WTC11 (cell line): ENCODE data around the gene IL17RA. TPM values are rescaled to one million over a fixed set of nuclear protein-coding genes. Genes with fewer than 3 reads are reported as not detected.

Source experiments
- ATAC-seq: fragments of 200-7000 bp; cut with Tn5 transposase; 2 replicates; pipeline ENCODE4 v1.10.0; 2021; ENCODE audit warnings: mild to moderate bottlenecking, moderate library complexity
- CTCF ChIA-PET: fragments of 300-600 bp; sonication (Branson Sonifier 250); formaldehyde crosslinking; loops from one replicate; lab custom pipeline; 2021; ENCODE audit warnings: antibody characterized with exemption; lab: Charles Lee
- POLR2A ChIA-PET: fragments of 350-600 bp; sonication (Branson Sonifier 250); formaldehyde crosslinking; loops from one replicate; lab custom pipeline; 2021; ENCODE audit warnings: antibody characterized with exemption; lab: Charles Lee
- DNase-seq: peaks from one replicate; pipeline ENCODE4 v3.0.0; 2021; ENCODE audit warnings: low spot score
- H3K27ac Mint-ChIP-seq: 2 replicates; pipeline ENCODE4 v1.8.0; 2021; ENCODE audit warnings: mixed read lengths
- H3K27me3 Mint-ChIP-seq: 2 replicates; pipeline ENCODE4 v1.8.0; 2021; ENCODE audit warnings: low read depth, mild to moderate bottlenecking, moderate library complexity, mixed read lengths
- H3K36me3 Mint-ChIP-seq: 2 replicates; pipeline ENCODE4 v1.8.0; 2021; ENCODE audit warnings: mixed read lengths
- H3K4me1 Mint-ChIP-seq: 2 replicates; pipeline ENCODE4 v1.8.0; 2022; ENCODE audit warnings: mixed read lengths
- H3K4me3 Mint-ChIP-seq: 2 replicates; pipeline ENCODE4 v1.8.0; 2021; ENCODE audit warnings: mild to moderate bottlenecking, moderate library complexity, mixed read lengths
- H3K9me3 Mint-ChIP-seq: 2 replicates; pipeline ENCODE4 v1.8.0; 2021; ENCODE audit warnings: mixed read lengths
- CREM ChIP-seq: sonication (generic); formaldehyde crosslinking; IDR thresholded peaks from 2 replicates; pipeline ENCODE4 v1.8.1; 2022; ENCODE audit warnings: mild to moderate bottlenecking, missing genetic modification reagents, moderate library complexity
- ESRRA ChIP-seq: sonication (generic); formaldehyde crosslinking; IDR thresholded peaks from 2 replicates; pipeline ENCODE4 v1.8.1; 2022; ENCODE audit warnings: mild to moderate bottlenecking, missing genetic modification reagents, borderline replicate concordance
- FOXK1 ChIP-seq: sonication (generic); formaldehyde crosslinking; IDR thresholded peaks from 2 replicates; pipeline ENCODE4 v1.8.0; 2022; ENCODE audit warnings: mild to moderate bottlenecking, moderate library complexity, missing genetic modification reagents
- GABPB1 ChIP-seq: sonication (generic); formaldehyde crosslinking; IDR thresholded peaks from 2 replicates; pipeline ENCODE4 v1.8.1; 2023; ENCODE audit warnings: mild to moderate bottlenecking, missing genetic modification reagents
- GTF2I ChIP-seq: fragments of 250-450 bp; sonication (Bioruptor Pico); conservative IDR thresholded peaks from 2 replicates; pipeline ENCODE4 v1.4.0; 2021; ENCODE audit warnings: mild to moderate bottlenecking
- JAZF1 ChIP-seq: fragments of 250-450 bp; sonication (Bioruptor Pico); IDR thresholded peaks from 2 replicates; pipeline ENCODE4 v1.9.0; 2021; ENCODE audit warnings: moderate library complexity, mild to moderate bottlenecking, inconsistent platforms
- NFYB ChIP-seq: sonication (generic); formaldehyde crosslinking; conservative IDR thresholded peaks from 2 replicates; pipeline ENCODE4 v1.8.0; 2022; ENCODE audit warnings: low read depth, missing genetic modification reagents
- NR2C2 ChIP-seq: sonication (generic); formaldehyde crosslinking; IDR thresholded peaks from 2 replicates; pipeline ENCODE4 v1.8.0; 2022; ENCODE audit warnings: mild to moderate bottlenecking, missing genetic modification reagents
- OVOL2 ChIP-seq: fragments of 250-450 bp; sonication (Bioruptor Pico); IDR thresholded peaks from 2 replicates; pipeline ENCODE4 v1.9.0; 2021; ENCODE audit warnings: mild to moderate bottlenecking, borderline replicate concordance
- RORB ChIP-seq: fragments of 250-450 bp; sonication (Bioruptor Pico); IDR thresholded peaks from 2 replicates; pipeline ENCODE4 v1.9.0; 2021; ENCODE audit warnings: mild to moderate bottlenecking
- TEAD4 ChIP-seq: sonication (generic); formaldehyde crosslinking; IDR thresholded peaks from 2 replicates; pipeline ENCODE4 v1.8.0; 2022; ENCODE audit warnings: mild to moderate bottlenecking, missing genetic modification reagents
- TP53 ChIP-seq: sonication (generic); formaldehyde crosslinking; IDR thresholded peaks from 2 replicates; pipeline ENCODE4 v1.8.1; 2023; ENCODE audit warnings: mild to moderate bottlenecking, missing genetic modification reagents
- ZBTB21 ChIP-seq: sonication (generic); formaldehyde crosslinking; IDR thresholded peaks from 2 replicates; pipeline ENCODE4 v1.8.1; 2023; ENCODE audit warnings: mild to moderate bottlenecking, missing genetic modification reagents, borderline replicate concordance
- ZNF121 ChIP-seq: sonication (generic); formaldehyde crosslinking; IDR thresholded peaks from 2 replicates; pipeline ENCODE4 v1.8.0; 2023; ENCODE audit warnings: missing genetic modification reagents
- ZNF138 ChIP-seq: sonication (generic); formaldehyde crosslinking; conservative IDR thresholded peaks from 2 replicates; pipeline ENCODE4 v1.8.1; 2022; ENCODE audit warnings: mild to moderate bottlenecking, moderate library complexity, missing genetic modification reagents
- ZNF232 ChIP-seq: sonication (generic); formaldehyde crosslinking; IDR thresholded peaks from 2 replicates; pipeline ENCODE4 v1.8.0; 2022; ENCODE audit warnings: mild to moderate bottlenecking, missing genetic modification reagents
- ZNF263 ChIP-seq: sonication (generic); formaldehyde crosslinking; IDR thresholded peaks from 2 replicates; pipeline ENCODE4 v1.8.1; 2022; ENCODE audit warnings: low read depth, mild to moderate bottlenecking, moderate library complexity, missing genetic modification reagents
- ZNF317 ChIP-seq: sonication (generic); formaldehyde crosslinking; IDR thresholded peaks from 2 replicates; pipeline ENCODE4 v1.8.1; 2023; ENCODE audit warnings: low read depth, mild to moderate bottlenecking, moderate library complexity, missing genetic modification reagents, borderline replicate concordance
- ZNF416 ChIP-seq: fragments of 250-450 bp; sonication (Bioruptor Pico); IDR thresholded peaks from 2 replicates; pipeline ENCODE4 v1.9.0; 2021; ENCODE audit warnings: mild to moderate bottlenecking, inconsistent platforms
- ZNF671 ChIP-seq: fragments of 250-450 bp; sonication (Bioruptor Pico); IDR thresholded peaks from 2 replicates; pipeline ENCODE4 v1.8.0; 2021; ENCODE audit warnings: mild to moderate bottlenecking
- total RNA-seq: library from RNA; stranded (reverse); gene quantifications from 3 replicates; pipeline ENCODE4 v1.2.3, GENCODE V29; 2021
- TF ChIP-seq, protein P1 (sequence below): sonication (generic); formaldehyde crosslinking; IDR thresholded peaks from 2 replicates; pipeline ENCODE4 v1.8.1; 2023; ENCODE audit warnings: mild to moderate bottlenecking, missing genetic modification reagents
- TF ChIP-seq, protein P2 (sequence below): sonication (generic); formaldehyde crosslinking; conservative IDR thresholded peaks from 2 replicates; pipeline ENCODE4 v1.8.1; 2022; ENCODE audit warnings: mild to moderate bottlenecking, missing genetic modification reagents
- TF ChIP-seq, protein P3 (sequence below): sonication (generic); formaldehyde crosslinking; IDR thresholded peaks from 2 replicates; pipeline ENCODE4 v1.8.0; 2022; ENCODE audit warnings: mild to moderate bottlenecking, missing genetic modification reagents
- TF ChIP-seq, protein P4 (sequence below): sonication (generic); formaldehyde crosslinking; IDR thresholded peaks from 2 replicates; pipeline ENCODE4 v1.8.1; 2023; ENCODE audit warnings: mild to moderate bottlenecking, missing genetic modification reagents, moderate library complexity
- TF ChIP-seq, protein P5 (sequence below): sonication (generic); formaldehyde crosslinking; conservative IDR thresholded peaks from 2 replicates; pipeline ENCODE4 v1.8.1; 2023; ENCODE audit warnings: mild to moderate bottlenecking, low read depth, missing genetic modification reagents, moderate library complexity
- TF ChIP-seq, protein P6 (sequence below): sonication (generic); formaldehyde crosslinking; IDR thresholded peaks from 2 replicates; pipeline ENCODE4 v1.8.1; 2023; ENCODE audit warnings: mild to moderate bottlenecking, missing genetic modification reagents, moderate library complexity
- TF ChIP-seq, protein P7 (sequence below): sonication (generic); formaldehyde crosslinking; IDR thresholded peaks from 2 replicates; pipeline ENCODE4 v1.8.0; 2022; ENCODE audit warnings: mild to moderate bottlenecking, missing genetic modification reagents

Gene IL17RA
- total RNA-seq, 1 experiment from 2014 or later = 7.9 TPM

DNA sequence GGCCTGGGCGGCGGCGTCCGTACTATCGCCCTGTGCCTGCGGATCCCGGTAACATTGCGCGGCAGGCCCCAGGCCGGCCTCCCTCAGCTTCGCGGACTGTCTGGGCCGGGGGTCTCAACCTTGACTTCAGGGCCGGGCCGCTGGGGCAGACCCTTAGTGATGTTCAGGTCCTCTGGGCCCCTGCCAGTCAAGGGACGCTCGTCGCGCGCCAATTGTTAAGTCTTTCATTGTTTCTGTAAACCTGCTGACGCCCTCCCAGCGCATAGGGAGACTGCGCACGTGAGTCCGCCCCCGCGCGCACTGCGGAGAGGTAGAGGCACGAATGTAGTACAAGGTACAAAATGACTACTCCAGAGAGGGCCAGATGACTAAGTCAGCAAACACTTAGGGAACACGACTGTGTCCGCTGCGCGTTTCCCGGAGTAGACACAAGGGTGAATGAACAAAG, 74.7 kb downstream of the IL17RA start:
- ATAC-seq = peak; percentile 40
- peak overlapping the region; percentile 79 for H3K27ac Mint-ChIP-seq
- H3K4me1 Mint-ChIP-seq = peaks cover 31% of the 10 kb centered on the region

DNA sequence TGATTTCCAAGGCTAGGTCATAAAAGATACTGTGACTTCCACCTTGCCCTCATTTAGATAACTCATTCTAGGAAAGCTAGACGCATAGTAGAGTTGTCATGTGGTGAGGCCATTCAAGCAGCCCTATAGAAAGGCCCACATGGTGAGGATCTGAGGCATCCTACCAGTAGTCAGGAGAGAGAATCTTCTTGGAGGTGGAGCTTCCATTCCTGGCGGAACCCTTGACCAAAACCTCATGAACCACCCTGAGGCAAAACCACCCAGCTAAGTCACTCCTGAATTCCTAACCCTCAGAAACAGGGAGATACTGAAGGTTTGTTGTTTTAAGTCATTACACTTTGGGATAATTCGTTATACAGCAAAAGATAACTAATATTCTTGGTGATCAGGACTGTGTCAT, 77.2 kb downstream of the IL17RA start:
- Mint-ChIP-seq H3K36me3 (no peaks in the 10 kb centered on the region), H3K27ac (no peak overlapping the region), H3K9me3 (no peaks in the 10 kb centered on the region), H3K27me3 (peaks cover 5% of the 10 kb centered on the region; the same call in 1 of the 2 replicates), H3K4me3 (no peak overlapping the region), H3K4me1 (peaks cover 18% of the 10 kb centered on the region)
- DNase-seq = no peak
- ChIA-PET CTCF (interaction anchor here (7.9 kb wide), 1 partner anchor 10 kb away, joined by 108 read pairs; no protein-coding TSS in a partner anchor), POLR2A (interaction anchor here (1.1 kb wide), 1 partner anchor 12 kb away, joined by 3 read pairs; no protein-coding TSS in a partner anchor)
- TF ChIP-seq ZNF671 (no peak), TEAD4 (no peak), ZNF263 (CRISPR knock-in tag) (no peak), CREM (no peak), ZNF232 (no peak), GTF2I (no peak), FOXK1 (no peak), ZNF416 (CRISPR knock-in tag) (no peak), TP53 (CRISPR knock-in tag) (no peak), NFYB (CRISPR knock-in tag) (no peak)
- TF ChIP-seq, protein P1, sequence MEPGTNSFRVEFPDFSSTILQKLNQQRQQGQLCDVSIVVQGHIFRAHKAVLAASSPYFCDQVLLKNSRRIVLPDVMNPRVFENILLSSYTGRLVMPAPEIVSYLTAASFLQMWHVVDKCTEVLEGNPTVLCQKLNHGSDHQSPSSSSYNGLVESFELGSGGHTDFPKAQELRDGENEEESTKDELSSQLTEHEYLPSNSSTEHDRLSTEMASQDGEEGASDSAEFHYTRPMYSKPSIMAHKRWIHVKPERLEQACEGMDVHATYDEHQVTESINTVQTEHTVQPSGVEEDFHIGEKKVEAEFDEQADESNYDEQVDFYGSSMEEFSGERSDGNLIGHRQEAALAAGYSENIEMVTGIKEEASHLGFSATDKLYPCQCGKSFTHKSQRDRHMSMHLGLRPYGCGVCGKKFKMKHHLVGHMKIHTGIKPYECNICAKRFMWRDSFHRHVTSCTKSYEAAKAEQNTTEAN (CRISPR knock-in tag) = no peak
- TF ChIP-seq, protein P2, sequence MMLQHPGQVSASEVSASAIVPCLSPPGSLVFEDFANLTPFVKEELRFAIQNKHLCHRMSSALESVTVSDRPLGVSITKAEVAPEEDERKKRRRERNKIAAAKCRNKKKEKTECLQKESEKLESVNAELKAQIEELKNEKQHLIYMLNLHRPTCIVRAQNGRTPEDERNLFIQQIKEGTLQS (CRISPR knock-in tag) = no peak
- TF ChIP-seq, protein P3, sequence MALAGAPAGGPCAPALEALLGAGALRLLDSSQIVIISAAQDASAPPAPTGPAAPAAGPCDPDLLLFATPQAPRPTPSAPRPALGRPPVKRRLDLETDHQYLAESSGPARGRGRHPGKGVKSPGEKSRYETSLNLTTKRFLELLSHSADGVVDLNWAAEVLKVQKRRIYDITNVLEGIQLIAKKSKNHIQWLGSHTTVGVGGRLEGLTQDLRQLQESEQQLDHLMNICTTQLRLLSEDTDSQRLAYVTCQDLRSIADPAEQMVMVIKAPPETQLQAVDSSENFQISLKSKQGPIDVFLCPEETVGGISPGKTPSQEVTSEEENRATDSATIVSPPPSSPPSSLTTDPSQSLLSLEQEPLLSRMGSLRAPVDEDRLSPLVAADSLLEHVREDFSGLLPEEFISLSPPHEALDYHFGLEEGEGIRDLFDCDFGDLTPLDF (CRISPR knock-in tag) = no peak
- TF ChIP-seq, protein P4, sequence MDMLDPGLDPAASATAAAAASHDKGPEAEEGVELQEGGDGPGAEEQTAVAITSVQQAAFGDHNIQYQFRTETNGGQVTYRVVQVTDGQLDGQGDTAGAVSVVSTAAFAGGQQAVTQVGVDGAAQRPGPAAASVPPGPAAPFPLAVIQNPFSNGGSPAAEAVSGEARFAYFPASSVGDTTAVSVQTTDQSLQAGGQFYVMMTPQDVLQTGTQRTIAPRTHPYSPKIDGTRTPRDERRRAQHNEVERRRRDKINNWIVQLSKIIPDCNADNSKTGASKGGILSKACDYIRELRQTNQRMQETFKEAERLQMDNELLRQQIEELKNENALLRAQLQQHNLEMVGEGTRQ (CRISPR knock-in tag) = no peak
- no peak for ATAC-seq

More for the DNA sequence above, 74.7 kb downstream of the IL17RA start:
- peaks cover 4% of the 10 kb centered on the region; the same call in 1 of the 2 replicates for H3K36me3 Mint-ChIP-seq
- ChIA-PET CTCF (interaction anchor here (0.8 to 7.9 kb wide), 8 partner anchors 13 to 342 kb away, joined by 3 to 108 read pairs (median 4); no protein-coding TSS in a partner anchor), POLR2A (interaction anchor here (1.9 kb wide), 1 partner anchor 12 kb away, joined by 4 read pairs; no protein-coding TSS in a partner anchor)
- H3K4me3 Mint-ChIP-seq = peak overlapping the region; percentile 87
- 0 out of 2 replicates have a peak, but pooled peaks have one; percentile 4 for TF ChIP-seq ZNF317 (CRISPR knock-in tag)
- TF ChIP-seq, protein P5, sequence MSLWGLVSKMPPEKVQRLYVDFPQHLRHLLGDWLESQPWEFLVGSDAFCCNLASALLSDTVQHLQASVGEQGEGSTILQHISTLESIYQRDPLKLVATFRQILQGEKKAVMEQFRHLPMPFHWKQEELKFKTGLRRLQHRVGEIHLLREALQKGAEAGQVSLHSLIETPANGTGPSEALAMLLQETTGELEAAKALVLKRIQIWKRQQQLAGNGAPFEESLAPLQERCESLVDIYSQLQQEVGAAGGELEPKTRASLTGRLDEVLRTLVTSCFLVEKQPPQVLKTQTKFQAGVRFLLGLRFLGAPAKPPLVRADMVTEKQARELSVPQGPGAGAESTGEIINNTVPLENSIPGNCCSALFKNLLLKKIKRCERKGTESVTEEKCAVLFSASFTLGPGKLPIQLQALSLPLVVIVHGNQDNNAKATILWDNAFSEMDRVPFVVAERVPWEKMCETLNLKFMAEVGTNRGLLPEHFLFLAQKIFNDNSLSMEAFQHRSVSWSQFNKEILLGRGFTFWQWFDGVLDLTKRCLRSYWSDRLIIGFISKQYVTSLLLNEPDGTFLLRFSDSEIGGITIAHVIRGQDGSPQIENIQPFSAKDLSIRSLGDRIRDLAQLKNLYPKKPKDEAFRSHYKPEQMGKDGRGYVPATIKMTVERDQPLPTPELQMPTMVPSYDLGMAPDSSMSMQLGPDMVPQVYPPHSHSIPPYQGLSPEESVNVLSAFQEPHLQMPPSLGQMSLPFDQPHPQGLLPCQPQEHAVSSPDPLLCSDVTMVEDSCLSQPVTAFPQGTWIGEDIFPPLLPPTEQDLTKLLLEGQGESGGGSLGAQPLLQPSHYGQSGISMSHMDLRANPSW = no peak
- peaks cover 5% of the 10 kb centered on the region; the same call in 1 of the 2 replicates for H3K27me3 Mint-ChIP-seq
- no peaks in the 10 kb centered on the region for H3K9me3 Mint-ChIP-seq
- DNase-seq = no peak

DNA sequence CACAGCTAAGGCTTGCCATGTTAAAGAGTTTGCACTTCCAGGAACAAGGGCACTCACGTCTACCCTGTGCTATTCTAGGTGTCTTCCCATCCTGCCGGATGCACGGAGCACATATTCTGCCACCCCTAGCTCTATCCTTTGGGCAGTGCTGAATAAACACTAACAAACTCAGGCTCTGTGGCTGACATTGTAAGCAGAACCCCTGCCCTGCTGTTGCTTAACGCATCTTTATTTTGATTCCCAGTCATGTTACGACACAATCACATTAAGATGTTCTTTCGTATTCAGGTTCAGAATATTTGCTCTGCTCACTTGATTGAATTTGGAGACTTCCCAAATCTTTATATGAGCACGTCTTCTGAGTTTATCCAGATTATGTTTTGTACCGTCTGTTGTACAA, 77.9 kb downstream of the IL17RA start:
- Mint-ChIP-seq H3K9me3 (no peaks in the 10 kb centered on the region), H3K36me3 (no peaks in the 10 kb centered on the region), H3K4me1 (peaks cover 12% of the 10 kb centered on the region), H3K4me3 (no peak overlapping the region), H3K27me3 (peaks cover 5% of the 10 kb centered on the region; the same call in 1 of the 2 replicates), H3K27ac (no peak overlapping the region)
- ChIA-PET POLR2A (interaction anchor here (1.1 kb wide), 1 partner anchor 12 kb away, joined by 3 read pairs; no protein-coding TSS in a partner anchor), CTCF (interaction anchor here (7.9 kb wide), 1 partner anchor 9 kb away, joined by 108 read pairs; no protein-coding TSS in a partner anchor)
- ATAC-seq = no peak
- DNase-seq = no peak
- no peak for TF ChIP-seq ZNF121 (CRISPR knock-in tag)
- no peak for TF ChIP-seq ZBTB21
- TF ChIP-seq OVOL2 (CRISPR knock-in tag) = no peak
- TF ChIP-seq ZNF138 (CRISPR knock-in tag) = no peak
- no peak for TF ChIP-seq NR2C2 (CRISPR knock-in tag)
- no peak for TF ChIP-seq GABPB1 (CRISPR knock-in tag)
- no peak for TF ChIP-seq RORB (CRISPR knock-in tag)
- TF ChIP-seq, protein P6, sequence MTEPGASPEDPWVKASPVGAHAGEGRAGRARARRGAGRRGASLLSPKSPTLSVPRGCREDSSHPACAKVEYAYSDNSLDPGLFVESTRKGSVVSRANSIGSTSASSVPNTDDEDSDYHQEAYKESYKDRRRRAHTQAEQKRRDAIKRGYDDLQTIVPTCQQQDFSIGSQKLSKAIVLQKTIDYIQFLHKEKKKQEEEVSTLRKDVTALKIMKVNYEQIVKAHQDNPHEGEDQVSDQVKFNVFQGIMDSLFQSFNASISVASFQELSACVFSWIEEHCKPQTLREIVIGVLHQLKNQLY = no peak
- no peak for TF ChIP-seq ESRRA (CRISPR knock-in tag)
- TF ChIP-seq JAZF1 (CRISPR knock-in tag) = no peak
- no peak for TF ChIP-seq TEAD4
- TF ChIP-seq, protein P7, sequence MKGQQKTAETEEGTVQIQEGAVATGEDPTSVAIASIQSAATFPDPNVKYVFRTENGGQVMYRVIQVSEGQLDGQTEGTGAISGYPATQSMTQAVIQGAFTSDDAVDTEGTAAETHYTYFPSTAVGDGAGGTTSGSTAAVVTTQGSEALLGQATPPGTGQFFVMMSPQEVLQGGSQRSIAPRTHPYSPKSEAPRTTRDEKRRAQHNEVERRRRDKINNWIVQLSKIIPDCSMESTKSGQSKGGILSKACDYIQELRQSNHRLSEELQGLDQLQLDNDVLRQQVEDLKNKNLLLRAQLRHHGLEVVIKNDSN (CRISPR knock-in tag) = no peak
